Neural crest cell (in vitro differentiated cells): ENCODE measurements around the gene PHACTR1. TPM values are rescaled to one million over a fixed set of nuclear protein-coding genes. Genes with fewer than 3 reads are reported as not detected.

Experiments
- DNase-seq: peaks from one replicate; pipeline ENCODE4 v3.0.0; 2021; ENCODE audit warnings: low read depth, mixed read lengths, low spot score
- H3K27ac Mint-ChIP-seq: one replicate; pipeline ENCODE4 v1.8.0; 2021; ENCODE audit warnings: mild to moderate bottlenecking, mixed read lengths; ENCODE audit not compliant: unreplicated experiment
- H3K27me3 Mint-ChIP-seq: 2 replicates; pipeline ENCODE4 v1.8.0; 2021; ENCODE audit warnings: low read depth, mild to moderate bottlenecking, mixed read lengths
- H3K36me3 Mint-ChIP-seq: 2 replicates; pipeline ENCODE4 v1.8.0; 2021; ENCODE audit warnings: low read depth, mild to moderate bottlenecking, mixed read lengths
- H3K4me1 Mint-ChIP-seq: 2 replicates; pipeline ENCODE4 v1.8.0; 2021; ENCODE audit warnings: mixed read lengths
- H3K4me3 Mint-ChIP-seq: one replicate; pipeline ENCODE4 v1.8.0; 2021; ENCODE audit warnings: mild to moderate bottlenecking, mixed read lengths
- H3K9me3 Mint-ChIP-seq: 2 replicates; pipeline ENCODE4 v1.8.0; 2021; ENCODE audit warnings: mixed read lengths
- total RNA-seq: library from RNA; stranded (reverse); gene quantifications from 2 replicates; pipeline ENCODE4 v1.2.1, GENCODE V29; 2021
- TF ChIP-seq, protein P1 (sequence below): fragments of 200-600 bp; sonication (generic); conservative IDR thresholded peaks from 2 replicates; pipeline ENCODE4 v1.5.0; 2021; ENCODE audit warnings: antibody characterized with exemption, mild to moderate bottlenecking

PHACTR1 gene
- total RNA-seq, 1 donor from 2014 or later: 10.4 TPM

DNA sequence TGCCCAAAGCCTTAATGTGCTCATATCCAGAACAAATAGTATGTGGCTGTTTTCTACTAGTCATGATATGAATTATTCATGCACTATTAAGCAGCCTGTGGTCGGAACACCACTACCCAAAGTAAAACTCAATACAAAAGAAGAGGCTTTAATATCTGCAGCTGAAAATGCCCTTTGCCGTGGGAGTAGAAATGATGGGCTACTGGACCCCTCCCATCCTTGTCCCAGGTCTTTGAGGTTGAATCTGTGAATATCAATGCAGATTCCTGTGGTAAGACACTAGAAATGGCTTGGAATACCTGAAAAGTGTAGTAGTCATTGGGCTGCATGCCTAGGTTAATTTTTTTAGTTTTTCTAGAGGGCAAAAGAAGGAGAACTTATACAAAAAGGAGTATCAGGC is 308.0 kb downstream of the PHACTR1 start:
- no peak overlapping the region for H3K4me3 Mint-ChIP-seq

DNA sequence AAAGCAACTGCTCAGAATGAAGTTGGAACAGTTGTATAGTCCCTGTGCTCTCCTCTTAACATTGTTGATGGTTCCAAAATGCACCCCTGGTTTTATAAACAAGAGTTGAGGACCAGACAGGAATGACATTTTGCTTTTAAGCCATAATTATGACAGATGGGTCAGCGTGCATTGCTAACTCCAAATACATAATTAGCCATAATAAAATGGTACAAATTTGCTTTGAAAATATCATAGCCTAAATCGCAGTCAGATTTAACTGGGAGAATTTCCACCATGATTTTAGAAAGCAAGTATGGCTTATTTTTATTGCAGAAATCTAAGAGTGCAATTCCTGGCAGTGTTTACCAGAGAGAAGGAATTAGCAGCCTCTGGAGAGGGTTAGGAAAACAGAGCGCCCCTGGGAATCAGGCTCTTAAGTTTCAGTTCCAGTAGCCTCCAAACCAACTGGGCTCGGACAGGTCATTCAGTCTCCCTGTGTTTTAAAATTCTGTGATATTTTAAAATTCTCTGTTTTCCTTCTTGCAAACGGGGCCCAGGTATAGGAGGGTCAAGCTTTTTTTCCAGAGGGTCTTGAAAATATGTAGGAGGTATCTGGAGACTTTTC is 309.4 kb downstream of the PHACTR1 start:
- H3K27me3 Mint-ChIP-seq: peaks cover 7% of the 10 kb centered on the region
- H3K4me3 Mint-ChIP-seq: no peak overlapping the region
- no peaks in the 10 kb centered on the region for H3K36me3 Mint-ChIP-seq
- no peaks in the 10 kb centered on the region for H3K9me3 Mint-ChIP-seq
- DNase-seq: no peak
- TF ChIP-seq, protein P1, sequence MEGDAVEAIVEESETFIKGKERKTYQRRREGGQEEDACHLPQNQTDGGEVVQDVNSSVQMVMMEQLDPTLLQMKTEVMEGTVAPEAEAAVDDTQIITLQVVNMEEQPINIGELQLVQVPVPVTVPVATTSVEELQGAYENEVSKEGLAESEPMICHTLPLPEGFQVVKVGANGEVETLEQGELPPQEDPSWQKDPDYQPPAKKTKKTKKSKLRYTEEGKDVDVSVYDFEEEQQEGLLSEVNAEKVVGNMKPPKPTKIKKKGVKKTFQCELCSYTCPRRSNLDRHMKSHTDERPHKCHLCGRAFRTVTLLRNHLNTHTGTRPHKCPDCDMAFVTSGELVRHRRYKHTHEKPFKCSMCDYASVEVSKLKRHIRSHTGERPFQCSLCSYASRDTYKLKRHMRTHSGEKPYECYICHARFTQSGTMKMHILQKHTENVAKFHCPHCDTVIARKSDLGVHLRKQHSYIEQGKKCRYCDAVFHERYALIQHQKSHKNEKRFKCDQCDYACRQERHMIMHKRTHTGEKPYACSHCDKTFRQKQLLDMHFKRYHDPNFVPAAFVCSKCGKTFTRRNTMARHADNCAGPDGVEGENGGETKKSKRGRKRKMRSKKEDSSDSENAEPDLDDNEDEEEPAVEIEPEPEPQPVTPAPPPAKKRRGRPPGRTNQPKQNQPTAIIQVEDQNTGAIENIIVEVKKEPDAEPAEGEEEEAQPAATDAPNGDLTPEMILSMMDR: no peak
- H3K4me1 Mint-ChIP-seq: peaks cover 4% of the 10 kb centered on the region
- no peak overlapping the region for H3K27ac Mint-ChIP-seq

More for the DNA sequence above, 308.0 kb downstream of the PHACTR1 start:
- no peak overlapping the region for H3K27ac Mint-ChIP-seq
- no peak for DNase-seq
- peaks cover 8% of the 10 kb centered on the region for H3K27me3 Mint-ChIP-seq
- peaks cover 2% of the 10 kb centered on the region for H3K9me3 Mint-ChIP-seq
- H3K4me1 Mint-ChIP-seq: peaks cover 4% of the 10 kb centered on the region
- H3K36me3 Mint-ChIP-seq: no peaks in the 10 kb centered on the region
- TF ChIP-seq, protein P1: no peak

DNA sequence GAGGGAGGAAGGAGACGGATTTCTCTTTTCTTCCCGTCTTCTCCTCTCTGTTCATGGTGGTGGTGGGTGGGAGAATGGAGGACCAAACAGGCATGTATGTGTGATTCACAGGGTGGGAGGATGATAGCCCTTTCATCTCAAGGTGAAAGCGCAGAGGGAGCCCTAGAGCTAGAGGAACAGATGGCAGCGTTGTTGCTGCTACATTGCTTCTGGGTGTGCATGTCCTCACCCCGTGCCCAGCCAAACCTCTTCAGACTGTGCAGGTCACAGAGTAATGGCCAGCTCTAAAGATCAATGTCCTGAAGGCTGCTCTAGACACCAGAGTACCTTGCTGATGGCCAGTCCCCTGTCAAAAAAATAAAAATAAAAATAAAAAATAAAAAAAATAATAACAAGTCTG is 310.0 kb downstream of the PHACTR1 start:
- TF ChIP-seq, protein P1: no peak
- H3K4me3 Mint-ChIP-seq: no peak overlapping the region
- peaks cover 3% of the 10 kb centered on the region for H3K27me3 Mint-ChIP-seq
- H3K27ac Mint-ChIP-seq: no peak overlapping the region
- no peaks in the 10 kb centered on the region for H3K9me3 Mint-ChIP-seq
- peaks cover 4% of the 10 kb centered on the region for H3K4me1 Mint-ChIP-seq
- DNase-seq: no peak
- H3K36me3 Mint-ChIP-seq: no peaks in the 10 kb centered on the region

DNA sequence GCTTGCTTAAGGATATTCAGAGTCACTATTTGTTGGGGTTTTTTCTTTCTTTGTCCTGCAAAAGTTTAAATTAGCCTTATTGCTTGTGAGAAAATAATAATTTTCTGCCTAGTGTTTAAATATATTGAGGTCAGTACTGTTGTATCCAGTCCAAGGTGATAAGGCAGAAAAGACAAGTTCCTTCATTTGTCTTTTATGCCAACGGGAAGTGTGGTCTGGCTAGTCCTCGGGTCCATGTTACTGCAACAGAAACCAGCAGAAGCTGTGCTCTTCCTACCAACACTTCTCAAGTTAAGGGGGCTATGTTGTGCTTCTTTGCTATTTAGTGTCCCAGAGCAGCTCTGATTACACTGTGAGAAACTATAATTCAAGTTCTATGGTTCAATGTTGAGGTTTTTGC is 310.6 kb downstream of the PHACTR1 start:
- no peak for DNase-seq
- TF ChIP-seq, protein P1: no peak
- Mint-ChIP-seq H3K9me3 (no peaks in the 10 kb centered on the region), H3K36me3 (no peaks in the 10 kb centered on the region), H3K4me3 (no peak overlapping the region), H3K27me3 (peaks cover 3% of the 10 kb centered on the region), H3K4me1 (peaks cover 4% of the 10 kb centered on the region), H3K27ac (no peak overlapping the region)

DNA sequence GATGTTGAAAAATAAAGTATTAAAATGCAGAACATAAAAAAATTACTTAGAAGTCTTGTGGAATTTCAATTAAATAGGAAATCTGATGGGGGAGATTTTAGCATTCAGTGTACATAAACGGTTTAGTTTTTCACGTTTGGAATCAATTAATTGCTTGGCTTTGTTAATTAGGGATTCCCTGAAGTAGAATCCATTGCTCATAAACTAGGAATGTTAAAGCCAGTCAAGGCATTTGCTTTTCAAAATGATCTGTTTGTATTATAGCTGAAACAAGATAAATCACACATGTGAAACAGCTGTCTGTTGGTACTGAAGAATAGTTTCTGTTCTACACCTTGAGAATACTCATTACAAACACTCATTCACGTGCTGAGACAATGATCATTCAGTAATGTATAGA is 313.8 kb downstream of the PHACTR1 start:
- TF ChIP-seq, protein P1: no peak
- no peak overlapping the region for H3K4me3 Mint-ChIP-seq
- no peak overlapping the region for H3K27ac Mint-ChIP-seq
- H3K27me3 Mint-ChIP-seq: peaks cover 3% of the 10 kb centered on the region
- H3K4me1 Mint-ChIP-seq: peaks cover 4% of the 10 kb centered on the region
- DNase-seq: no peak
- H3K9me3 Mint-ChIP-seq: no peaks in the 10 kb centered on the region
- H3K36me3 Mint-ChIP-seq: no peaks in the 10 kb centered on the region

DNA sequence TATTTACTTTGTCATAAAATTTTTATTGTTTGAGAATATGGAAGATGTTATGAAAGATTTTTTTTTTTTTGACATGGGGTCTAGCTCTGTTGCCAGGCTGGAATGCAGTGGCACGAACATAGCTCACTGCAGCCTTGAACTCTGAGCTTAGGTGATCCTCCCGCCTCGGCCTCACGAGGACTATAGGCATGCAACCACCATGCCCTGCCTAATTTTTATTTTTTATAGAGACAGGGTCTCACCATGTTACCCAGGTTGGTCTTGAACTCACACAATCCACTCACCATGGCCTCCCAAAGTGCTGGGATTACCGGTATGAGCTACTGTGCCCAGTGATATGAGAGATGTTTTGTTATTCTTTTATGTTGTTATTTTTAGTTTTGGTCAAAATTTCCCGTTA is 316.0 kb downstream of the PHACTR1 start:
- no peak overlapping the region for H3K27ac Mint-ChIP-seq
- no peak overlapping the region for H3K4me3 Mint-ChIP-seq
- TF ChIP-seq, protein P1: no peak
- no peaks in the 10 kb centered on the region for H3K36me3 Mint-ChIP-seq
- H3K4me1 Mint-ChIP-seq: no peaks in the 10 kb centered on the region
- no peaks in the 10 kb centered on the region for H3K9me3 Mint-ChIP-seq
- no peaks in the 10 kb centered on the region for H3K27me3 Mint-ChIP-seq
- DNase-seq: no peak
